Lower leg skin (tissue), 4 donors: Measurements from ENCODE around the gene ZDHHC7. TPM values are rescaled to one million over a fixed set of nuclear protein-coding genes. Genes with fewer than 3 reads are reported as not detected.

Experiments
- DNase-seq, 2 donors: peaks; one replicate each; pipeline ENCODE4 v3.0.0-alpha.2; 2019; ENCODE audit warnings: low spot score in 2 of 2
- H3K4me3 ChIP-seq: fragments of 200-600 bp; sonication (generic); 2 replicates; pipeline ENCODE4 v1.5.1; 2017; ENCODE audit warnings: mild to moderate bottlenecking, low read depth; ENCODE audit not compliant: poor library complexity, severe bottlenecking
- CTCF ChIP-seq, 3 donors: fragments of 450-650 bp; IDR thresholded peaks; one replicate each; pipeline ENCODE4 v1.5.1; 2016; ENCODE audit warnings: antibody characterized with exemption in 3 of 3, mild to moderate bottlenecking in 3 of 3, moderate library complexity in 2 of 3
- POLR2A ChIP-seq, 2 donors: fragments of 450-650 bp; IDR thresholded peaks; one replicate each; pipeline ENCODE4 v1.6.1; 2016 to 2017; ENCODE audit warnings: antibody characterized with exemption in 2 of 2, mild to moderate bottlenecking in 1 of 2, moderate library complexity in 1 of 2
- WGBS, 2 donors: methylation state at CpG; one replicate each; pipeline ENCODE4 v1.1.5; 2018; 5-methylcytosine and 5-hydroxymethylcytosine counted together
- intact Hi-C: fragments of 100-400 bp; cut with DNase I; formaldehyde crosslinking; loops from one replicate; pipeline ENCODE4 v1.15.0; 2023; ENCODE audit warnings: low total_unique reads
- total RNA-seq, 4 donors: library from RNA; depleted of rRNA; stranded (reverse); fragments of >200 nt; gene quantifications; one replicate each; pipeline ENCODE4 v1.1.0, GENCODE V29; 2016

Gene ZDHHC7
- total RNA-seq, 4 donors from 2014 or later = 39.7 to 56.5 (median 47.3) TPM

- WGBS, 2 donors = 82 to 84% methylated on average over 27 of the region's 27 CpGs
- H3K4me3 ChIP-seq = no peak overlapping the region
- intact Hi-C loops = loop anchor here (10.0 kb wide), 1 partner anchor 1173 kb away; no protein-coding TSS in a partner anchor
These were observed 30.2 kb upstream of the ZDHHC7 start for GRCh38 chr16:85041219-85042166.

GRCh38 chr16:85040685-85041084 is 29.4 kb upstream of the ZDHHC7 start:
- H3K4me3 ChIP-seq = no peak overlapping the region
- no peak for DNase-seq
- 79 to 83% methylated on average over 6 of the region's 6 CpGs for WGBS, 2 donors
- intact Hi-C loops = loop anchor here (10.0 kb wide), 1 partner anchor 1174 kb away; no protein-coding TSS in a partner anchor
- TF ChIP-seq POLR2A (IDR thresholded peaks at IDR 0.05) (no peak), CTCF (IDR thresholded peaks at IDR 0.05) (no peak)

More at GRCh38 chr16:85041219-85042166, 30.2 kb upstream of the ZDHHC7 start:
- no peak for TF ChIP-seq CTCF (IDR thresholded peaks at IDR 0.05)
- TF ChIP-seq POLR2A (IDR thresholded peaks at IDR 0.05) = no peak
- no peak for DNase-seq

- intact Hi-C loops = no loop called here
- 84 to 96% methylated on average over 5 of the region's 5 CpGs for WGBS, 2 donors
- no peak for TF ChIP-seq POLR2A (IDR thresholded peaks at IDR 0.05)
- DNase-seq = no peak
- no peak overlapping the region for H3K4me3 ChIP-seq
These were observed 26.4 kb upstream of the ZDHHC7 start for GRCh38 chr16:85037721-85038120.

GRCh38 chr16:85037050-85037410 is 25.7 kb upstream of the ZDHHC7 start:
- DNase-seq = no peak
- WGBS, 2 donors = 74 to 87% methylated on average over 7 of the region's 7 CpGs
- TF ChIP-seq CTCF (IDR thresholded peaks at IDR 0.05) (no peak), POLR2A (IDR thresholded peaks at IDR 0.05) (no peak)
- no peak overlapping the region for H3K4me3 ChIP-seq
- intact Hi-C loops = no loop called here

- no peak for DNase-seq
- TF ChIP-seq POLR2A (IDR thresholded peaks at IDR 0.05) (no peak), CTCF (IDR thresholded peaks at IDR 0.05) (no peak)
- H3K4me3 ChIP-seq = no peak overlapping the region
- intact Hi-C loops = no loop called here
- 86 to 90% methylated on average over 15 of the region's 15 CpGs for WGBS, 2 donors
These were observed 25.1 kb upstream of the ZDHHC7 start for GRCh38 chr16:85036236-85037049.
